NCI-H1436 treated with DMSO at 0.1 percent for 48 hours (cell line): Measurements from ENCODE around the gene RMND5B.
"Not testable (repeated sequence)": the region's sequence is repeated elsewhere in the genome, so short reads cannot be mapped to it uniquely, and the experiment has no call there.

Experiments
- DNase-seq: peaks from one replicate; lab custom pipeline; 2025; lab: John Stamatoyannopoulos, UW

RMND5B gene

GRCh38 chr5:178174456-178174855 is 43.6 kb downstream of the RMND5B start:
- no peak for DNase-seq

GRCh38 chr5:178176791-178177190 is 46.0 kb downstream of the RMND5B start:
- no peak for DNase-seq

- DNase-seq: no peak
These were observed 46.8 kb downstream of the RMND5B start for GRCh38 chr5:178177569-178177968.

GRCh38 chr5:178180141-178180863 is 49.5 kb downstream of the RMND5B start:
- DNase-seq: no peak

GRCh38 chr5:178182158-178182876 is 51.5 kb downstream of the RMND5B start:
- DNase-seq: no peak

- no peak for DNase-seq
These were observed 55.6 kb downstream of the RMND5B start for GRCh38 chr5:178186427-178186826.

GRCh38 chr5:178187014-178187413 is 56.2 kb downstream of the RMND5B start, which contains the start of gene GMCL2:
Gene GMCL2, minus strand, starts transcription at chr5:178187371. Its CDS starts 72 bp downstream, at chr5:178187299.
- DNase-seq: no peak

- no peak for DNase-seq
These were observed 58.6 kb downstream of the RMND5B start for GRCh38 chr5:178189433-178189832.

GRCh38 chr5:178191661-178192060 is 60.8 kb downstream of the RMND5B start:
- DNase-seq: no peak

GRCh38 chr5:178192244-178192643 is 61.4 kb downstream of the RMND5B start:
- DNase-seq: no peak

GRCh38 chr5:178192787-178193186 is 62.0 kb downstream of the RMND5B start:
- DNase-seq: no peak

- DNase-seq: no peak
These were observed 62.5 kb downstream of the RMND5B start for GRCh38 chr5:178193251-178193809.

- no peak for DNase-seq
These were observed 63.2 kb downstream of the RMND5B start for GRCh38 chr5:178194026-178194425.

- no peak for DNase-seq
These were observed 65.5 kb downstream of the RMND5B start for GRCh38 chr5:178196281-178196812.

- no peak for DNase-seq
These were observed 66.2 kb downstream of the RMND5B start for GRCh38 chr5:178196986-178197385.

GRCh38 chr5:178198151-178198550 is 67.3 kb downstream of the RMND5B start:
- DNase-seq: not testable (repeated sequence)

GRCh38 chr5:178198706-178199105 is 67.9 kb downstream of the RMND5B start:
- DNase-seq: no peak

- DNase-seq: no peak
These were observed 69.0 kb downstream of the RMND5B start for GRCh38 chr5:178199581-178200434.
